ENCODE results near the gene FAM13A.

DNA sequence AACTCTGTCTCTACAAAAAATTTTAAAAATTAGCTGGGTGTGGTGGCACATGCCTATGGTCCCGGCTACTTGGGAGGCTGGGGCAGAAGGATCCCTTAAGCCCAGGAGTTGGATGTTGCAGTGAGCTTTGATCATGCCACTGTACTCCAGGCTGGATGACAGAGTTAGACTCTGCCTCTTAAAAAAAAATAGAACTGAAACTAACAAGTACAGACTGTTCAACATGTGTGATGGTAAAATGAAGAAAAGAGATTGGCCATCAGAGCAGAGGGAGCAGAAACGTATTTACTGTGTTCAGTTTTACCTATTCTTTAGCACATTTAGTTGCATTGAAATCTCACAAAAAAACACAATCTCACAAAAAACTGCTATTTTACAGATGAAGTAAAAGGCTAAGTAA, 281.5 kb downstream of the FAM13A start:
- TF ChIP-seq, protein P1, sequence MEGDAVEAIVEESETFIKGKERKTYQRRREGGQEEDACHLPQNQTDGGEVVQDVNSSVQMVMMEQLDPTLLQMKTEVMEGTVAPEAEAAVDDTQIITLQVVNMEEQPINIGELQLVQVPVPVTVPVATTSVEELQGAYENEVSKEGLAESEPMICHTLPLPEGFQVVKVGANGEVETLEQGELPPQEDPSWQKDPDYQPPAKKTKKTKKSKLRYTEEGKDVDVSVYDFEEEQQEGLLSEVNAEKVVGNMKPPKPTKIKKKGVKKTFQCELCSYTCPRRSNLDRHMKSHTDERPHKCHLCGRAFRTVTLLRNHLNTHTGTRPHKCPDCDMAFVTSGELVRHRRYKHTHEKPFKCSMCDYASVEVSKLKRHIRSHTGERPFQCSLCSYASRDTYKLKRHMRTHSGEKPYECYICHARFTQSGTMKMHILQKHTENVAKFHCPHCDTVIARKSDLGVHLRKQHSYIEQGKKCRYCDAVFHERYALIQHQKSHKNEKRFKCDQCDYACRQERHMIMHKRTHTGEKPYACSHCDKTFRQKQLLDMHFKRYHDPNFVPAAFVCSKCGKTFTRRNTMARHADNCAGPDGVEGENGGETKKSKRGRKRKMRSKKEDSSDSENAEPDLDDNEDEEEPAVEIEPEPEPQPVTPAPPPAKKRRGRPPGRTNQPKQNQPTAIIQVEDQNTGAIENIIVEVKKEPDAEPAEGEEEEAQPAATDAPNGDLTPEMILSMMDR (IDR thresholded peaks at IDR 0.05; ENCODE audit: insufficient read depth, low read length, poor library complexity, severe bottlenecking), result no peak
- no peak for TF ChIP-seq EZH2phosphoT487 (conservative IDR thresholded peaks at IDR 0.05; ENCODE audit: low read length)
